MCF 10A (cell line): ENCODE measurements around the gene PPHLN1. TPM values are rescaled to one million over a fixed set of nuclear protein-coding genes. Genes with fewer than 3 reads are reported as not detected.

ENCODE experiments used
- BruUV-seq: library from RNA; stranded (reverse); fragments of 400-500 nt; replicated peaks from 2 replicates; lab custom pipeline; 2021; lab: Mats Ljungman, UMichigan
- CTCF ChIA-PET: fragments of 300-600 bp; sonication (Branson Sonifier 250); formaldehyde crosslinking; extraction: SDS; loops from one replicate; lab custom pipeline; 2021; ENCODE audit warnings: antibody characterized with exemption, inconsistent platforms; lab: Yijun Ruan, JAX
- POLR2A ChIA-PET: fragments of 300-600, 350-650 bp; sonication (Branson Sonifier 250); formaldehyde crosslinking; extraction: SDS; loops from one replicate; lab custom pipeline; 2020; ENCODE audit warnings: antibody characterized with exemption, inconsistent platforms; lab: Yijun Ruan, JAX
- DNase-seq: peaks from one replicate; pipeline ENCODE4 v3.0.0-alpha.2; 2018; ENCODE audit not compliant: unreplicated experiment
- H3K27ac Mint-ChIP-seq: one replicate; pipeline ENCODE4 v1.8.0; 2022; ENCODE audit warnings: mild to moderate bottlenecking, low read depth, mixed read lengths; ENCODE audit not compliant: unreplicated experiment
- H3K27me3 Mint-ChIP-seq: one replicate; pipeline ENCODE4 v1.8.0; 2022; ENCODE audit warnings: mixed read lengths; ENCODE audit not compliant: insufficient read depth, unreplicated experiment
- H3K36me3 Mint-ChIP-seq: one replicate; pipeline ENCODE4 v1.8.0; 2022; ENCODE audit warnings: mild to moderate bottlenecking, moderate library complexity, mixed read lengths; ENCODE audit not compliant: insufficient read depth, unreplicated experiment
- H3K4me1 Mint-ChIP-seq: one replicate; pipeline ENCODE4 v1.8.0; 2022; ENCODE audit warnings: mixed read lengths; ENCODE audit not compliant: insufficient read depth, unreplicated experiment
- H3K4me3 Mint-ChIP-seq: one replicate; pipeline ENCODE4 v1.8.0; 2022; ENCODE audit warnings: mild to moderate bottlenecking, moderate library complexity, mixed read lengths; ENCODE audit not compliant: unreplicated experiment
- H3K9me3 Mint-ChIP-seq: one replicate; pipeline ENCODE4 v1.8.0; 2022; ENCODE audit warnings: mixed read lengths; ENCODE audit not compliant: unreplicated experiment
- intact Hi-C: fragments of 100-400 bp; cut with micrococcal nuclease; formaldehyde crosslinking; loops from 2 replicates; pipeline ENCODE4 v1.14.1; 2022
- total RNA-seq: library from RNA; stranded (reverse); gene quantifications from 2 replicates; pipeline ENCODE4 v1.2.3, GENCODE V29; 2022
- TF ChIP-seq, protein P1 (sequence below): fragments of 200-600 bp; IDR thresholded peaks from one replicate; pipeline ENCODE4 v1.8.0; 2022; ENCODE audit warnings: antibody characterized with exemption, mild to moderate bottlenecking; ENCODE audit not compliant: unreplicated experiment

PPHLN1 gene
- total RNA-seq, 1 experiment from 2014 or later: 54.5 TPM

DNA sequence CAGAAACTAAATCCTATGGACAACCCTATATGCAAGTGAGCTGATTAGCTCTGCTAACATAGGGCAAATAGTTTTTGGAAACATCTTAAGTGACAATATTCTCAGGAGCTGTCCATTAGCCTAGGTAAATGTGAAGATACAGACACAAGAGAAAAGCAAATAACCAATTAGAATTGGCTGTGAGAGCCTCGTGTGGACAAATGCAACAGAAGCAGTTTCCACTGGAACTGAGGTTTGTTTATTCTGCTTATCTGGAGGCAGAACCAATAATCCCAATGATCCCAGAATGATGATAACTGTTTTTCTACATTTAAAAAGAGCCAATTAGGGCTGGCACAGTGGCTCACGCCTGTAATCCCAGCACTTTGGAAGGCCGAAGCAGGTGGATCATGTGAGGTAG lies 44.7 kb upstream of the PPHLN1 start:
- Mint-ChIP-seq H3K27me3 (peaks cover 24% of the 10 kb centered on the region), H3K27ac (no peak overlapping the region), H3K36me3 (no peaks in the 10 kb centered on the region), H3K4me3 (no peak overlapping the region), H3K4me1 (no peaks in the 10 kb centered on the region), H3K9me3 (no peaks in the 10 kb centered on the region)
- TF ChIP-seq, protein P1, sequence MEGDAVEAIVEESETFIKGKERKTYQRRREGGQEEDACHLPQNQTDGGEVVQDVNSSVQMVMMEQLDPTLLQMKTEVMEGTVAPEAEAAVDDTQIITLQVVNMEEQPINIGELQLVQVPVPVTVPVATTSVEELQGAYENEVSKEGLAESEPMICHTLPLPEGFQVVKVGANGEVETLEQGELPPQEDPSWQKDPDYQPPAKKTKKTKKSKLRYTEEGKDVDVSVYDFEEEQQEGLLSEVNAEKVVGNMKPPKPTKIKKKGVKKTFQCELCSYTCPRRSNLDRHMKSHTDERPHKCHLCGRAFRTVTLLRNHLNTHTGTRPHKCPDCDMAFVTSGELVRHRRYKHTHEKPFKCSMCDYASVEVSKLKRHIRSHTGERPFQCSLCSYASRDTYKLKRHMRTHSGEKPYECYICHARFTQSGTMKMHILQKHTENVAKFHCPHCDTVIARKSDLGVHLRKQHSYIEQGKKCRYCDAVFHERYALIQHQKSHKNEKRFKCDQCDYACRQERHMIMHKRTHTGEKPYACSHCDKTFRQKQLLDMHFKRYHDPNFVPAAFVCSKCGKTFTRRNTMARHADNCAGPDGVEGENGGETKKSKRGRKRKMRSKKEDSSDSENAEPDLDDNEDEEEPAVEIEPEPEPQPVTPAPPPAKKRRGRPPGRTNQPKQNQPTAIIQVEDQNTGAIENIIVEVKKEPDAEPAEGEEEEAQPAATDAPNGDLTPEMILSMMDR: no peak
- intact Hi-C loops: no loop called here
- DNase-seq: no peak
- ChIA-PET CTCF (interaction anchor here (1.4 kb wide), 1 partner anchor 8 kb away, joined by 4 read pairs; no protein-coding TSS in a partner anchor), POLR2A (no interaction called here)
- no TSS peak for BruUV-seq

DNA sequence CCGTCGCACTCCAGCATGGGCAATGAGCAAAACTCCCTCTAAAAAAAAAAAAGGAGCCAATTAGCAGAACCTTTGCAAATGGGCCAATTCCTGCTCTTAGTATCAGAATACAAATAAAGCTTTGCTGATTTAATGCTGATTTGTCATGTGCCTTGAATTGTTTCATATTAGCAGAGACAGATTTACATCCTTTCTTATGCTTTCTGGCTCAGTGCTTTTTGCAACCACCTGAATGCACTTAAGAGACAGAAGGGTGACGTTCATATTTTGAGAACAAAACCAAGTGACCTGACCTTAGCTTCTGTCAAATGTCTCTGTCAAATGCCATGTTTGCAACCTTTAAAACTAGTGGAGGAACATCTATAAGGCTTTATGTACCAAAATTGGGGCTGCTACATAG lies 44.1 kb upstream of the PPHLN1 start:
- Mint-ChIP-seq H3K27me3 (peaks cover 20% of the 10 kb centered on the region), H3K36me3 (no peaks in the 10 kb centered on the region), H3K9me3 (no peaks in the 10 kb centered on the region), H3K27ac (no peak overlapping the region), H3K4me3 (no peak overlapping the region), H3K4me1 (no peaks in the 10 kb centered on the region)
- BruUV-seq: no TSS peak
- intact Hi-C loops: no loop called here
- no peak for DNase-seq
- POLR2A ChIA-PET: interaction anchor here (0.8 kb wide), 1 partner anchor 907 kb away, joined by 3 read pairs; no protein-coding TSS in a partner anchor
- TF ChIP-seq, protein P1: no peak
- CTCF ChIA-PET: interaction anchor here (0.6 to 1.4 kb wide), 2 partner anchors 9 to 189 kb away, joined by 3 to 4 read pairs; no protein-coding TSS in a partner anchor

DNA sequence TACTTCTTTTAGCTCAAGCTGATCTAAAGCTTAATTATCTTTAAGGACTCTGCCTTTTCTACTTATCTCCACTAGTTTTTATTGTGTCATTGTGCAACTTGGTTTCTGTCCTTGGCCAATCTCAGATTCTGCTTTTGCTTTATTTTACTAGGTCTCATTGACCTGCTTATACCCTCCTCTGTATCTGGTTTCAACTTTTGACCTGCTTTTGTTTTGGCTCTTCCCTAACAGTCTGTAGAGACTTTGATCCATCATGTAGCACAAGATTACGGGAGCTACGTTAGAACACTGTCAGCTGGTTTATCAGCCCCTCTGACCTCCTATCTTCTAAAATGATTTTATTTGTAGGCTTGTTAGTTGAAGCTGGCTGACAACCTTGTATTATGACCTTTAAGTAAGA lies 43.7 kb upstream of the PPHLN1 start:
- H3K36me3 Mint-ChIP-seq: no peaks in the 10 kb centered on the region
- ChIA-PET POLR2A (interaction anchor here (0.8 to 1.2 kb wide), 2 partner anchors 88 to 907 kb away, joined by 3 read pairs; no protein-coding TSS in a partner anchor), CTCF (interaction anchor here (0.6 kb wide), 1 partner anchor 189 kb away, joined by 3 read pairs; no protein-coding TSS in a partner anchor)
- H3K9me3 Mint-ChIP-seq: no peaks in the 10 kb centered on the region
- no peak for DNase-seq
- no peak overlapping the region for H3K27ac Mint-ChIP-seq
- no TSS peak for BruUV-seq
- intact Hi-C loops: no loop called here
- no peaks in the 10 kb centered on the region for H3K4me1 Mint-ChIP-seq
- H3K4me3 Mint-ChIP-seq: no peak overlapping the region
- TF ChIP-seq, protein P1: no peak
- peaks cover 15% of the 10 kb centered on the region for H3K27me3 Mint-ChIP-seq

DNA sequence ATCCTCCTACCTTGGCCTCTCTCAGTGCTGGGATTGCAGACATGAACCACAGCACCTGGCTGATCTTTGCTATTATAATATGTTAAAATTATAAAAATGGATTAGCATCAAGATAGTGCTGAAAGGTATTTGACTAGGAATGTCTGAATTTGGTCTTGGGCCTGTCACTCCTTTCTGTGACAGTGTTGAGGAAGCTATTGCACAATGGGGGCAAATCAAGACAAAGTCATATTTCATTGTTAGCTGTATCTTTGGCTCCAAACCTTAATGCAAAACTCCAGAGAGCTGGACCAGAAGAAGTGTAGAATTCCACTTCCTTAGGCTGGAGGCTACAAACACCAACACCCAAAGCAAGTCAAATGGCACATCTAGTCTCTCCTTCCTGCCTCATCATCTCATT lies 42.2 kb upstream of the PPHLN1 start:
- Mint-ChIP-seq H3K4me1 (no peaks in the 10 kb centered on the region), H3K9me3 (no peaks in the 10 kb centered on the region), H3K27me3 (peaks cover under 1% of the 10 kb centered on the region), H3K27ac (no peak overlapping the region), H3K4me3 (no peak overlapping the region), H3K36me3 (no peaks in the 10 kb centered on the region)
- TF ChIP-seq, protein P1: no peak
- no TSS peak for BruUV-seq
- POLR2A ChIA-PET: interaction anchor here (0.7 kb wide), 1 partner anchor 54 kb away, joined by 3 read pairs; no protein-coding TSS in a partner anchor
- DNase-seq: no peak
- CTCF ChIA-PET: interaction anchor here (0.6 to 1.3 kb wide), 3 partner anchors 8 to 14 kb away, joined by 3 to 4 read pairs (median 3); no protein-coding TSS in a partner anchor
- intact Hi-C loops: no loop called here
